Measurements from ENCODE around the gene DUT.
A peak's percentile ranks its signal among the peaks of the same experiment; 100 is the strongest.

Gene DUT

GRCh38 chr15:48371961-48372360 lies 40.7 kb downstream of the DUT start:
- DNase-seq, result no peak

- peak; percentile 92 for DNase-seq
Measured at GRCh38 chr15:48373821-48374451, 42.7 kb downstream of the DUT start.

- no peak for DNase-seq
Measured at GRCh38 chr15:48374472-48374871, 43.2 kb downstream of the DUT start.

- no peak for DNase-seq
Measured at GRCh38 chr15:48375767-48376166, 44.5 kb downstream of the DUT start.

GRCh38 chr15:48380198-48380597 lies 49.0 kb downstream of the DUT start:
- no peak for DNase-seq

GRCh38 chr15:48381861-48382260 lies 50.6 kb downstream of the DUT start:
- DNase-seq, result no peak

GRCh38 chr15:48383031-48383430 lies 51.8 kb downstream of the DUT start:
- DNase-seq, result no peak

GRCh38 chr15:48384616-48385015 lies 53.4 kb downstream of the DUT start:
- DNase-seq, result no peak

GRCh38 chr15:48385031-48385830 lies 54.0 kb downstream of the DUT start:
- peak; percentile 98 for DNase-seq

- peak; percentile 73 for DNase-seq
Measured at GRCh38 chr15:48388016-48388851, 57.0 kb downstream of the DUT start.

GRCh38 chr15:48388910-48389309 lies 57.7 kb downstream of the DUT start:
- DNase-seq, result peak; percentile 67

GRCh38 chr15:48389691-48390143 lies 58.5 kb downstream of the DUT start:
- peak; percentile 81 for DNase-seq

GRCh38 chr15:48391950-48392349 lies 60.7 kb downstream of the DUT start:
- no peak for DNase-seq

- peak; percentile 49 for DNase-seq
Measured at GRCh38 chr15:48392356-48392755, 61.1 kb downstream of the DUT start.
